Measurements from ENCODE around the gene ARHGEF16.

- TF ChIP-seq CTCF (IDR thresholded peaks at IDR 0.05) (no peak), EP300 (IDR thresholded peaks at IDR 0.05) (no peak)
These were observed 60.8 kb downstream of the ARHGEF16 start for GRCh38 chr1:3515272-3515671.
